Stomach (tissue), 4 donors: ENCODE results near the gene CCNI.
A peak's percentile ranks its signal among the peaks of the same experiment; 100 is the strongest.

ENCODE experiments used
- CTCF ChIP-seq, 7 experiments: fragments of 450-650 bp in 4 of 7; fragments of 200-600 bp in 3 of 7; sonication (generic) in 3 of 7; IDR thresholded peaks; one replicate each; pipeline ENCODE4 v1.5.1; 2016 to 2019; ENCODE audit warnings: antibody characterized with exemption in 7 of 7, control low read depth in 2 of 7, mild to moderate bottlenecking in 1 of 7
- EP300 ChIP-seq: sonication (generic); formaldehyde crosslinking; IDR thresholded peaks from one replicate; pipeline ENCODE4 v1.6.1; 2017; ENCODE audit warnings: antibody characterized with exemption
- POLR2A ChIP-seq, 4 donors: fragments of 450-650 bp; IDR thresholded peaks; one replicate each; pipeline ENCODE4 v1.6.1; 2016; ENCODE audit warnings: antibody characterized with exemption in 4 of 4, control low read depth in 2 of 4, mild to moderate bottlenecking in 1 of 4, moderate library complexity in 1 of 4

GRCh38 chr4:77047037-77047436 lies 28.8 kb downstream of the CCNI start:
- TF ChIP-seq POLR2A (IDR thresholded peaks at IDR 0.05) (no peak), CTCF (IDR thresholded peaks at IDR 0.05) (peak in 1 of 7 experiments; percentile 7), EP300 (no peak)
